ENCODE measurements around the gene BBLN. TPM values are rescaled to one million over a fixed set of nuclear protein-coding genes. Genes with fewer than 3 reads are reported as not detected.

BBLN gene
- total RNA-seq, result 19.5 and 21.7 TPM in 2 replicates

GRCh38 chr9:128159784-128160602 is at the start of gene BBLN:
BBLN (plus strand) TSS chr9:128160265; CDS start chr9:128160408, 143 bp downstream.

GRCh38 chr9:128127568-128127989 is 32.5 kb upstream of the BBLN start, which contains the start of gene PTGES2:
PTGES2 (minus strand) TSS chr9:128127729; CDS start chr9:128127717, 12 bp downstream.

GRCh38 chr9:128149001-128149701 is 10.9 kb upstream of the BBLN start, which contains the start of gene LCN2:
LCN2 (plus strand) TSS chr9:128149453; CDS start chr9:128149526, 73 bp downstream.

GRCh38 chr9:128191406-128192046 is 31.5 kb downstream of the BBLN start, which contains the start of gene CIZ1:
CIZ1 (minus strand) TSS chr9:128191572; CDS start chr9:128190857, 715 bp downstream.

GRCh38 chr9:128203024-128203706 is 43.1 kb downstream of the BBLN start, which contains the start of gene DNM1:
DNM1 (plus strand) TSS chr9:128203379; CDS start chr9:128203471, 92 bp downstream.

Other genes with a start within 250 kb of the BBLN start
- gene ST6GALNAC4, start 243.2 kb upstream of the BBLN start, total RNA-seq, result 38.7 and 46.9 TPM in 2 replicates
- gene PIP5KL1, start 229.5 kb upstream of the BBLN start, total RNA-seq, result 0.18 and 1.0 TPM in 2 replicates
- gene DPM2, start 222.4 kb upstream of the BBLN start, total RNA-seq, result 8.1 and 9.4 TPM in 2 replicates
- gene EEIG1, start 179.3 kb upstream of the BBLN start, total RNA-seq, result 0.99 and 3.4 TPM in 2 replicates
- 9.0 and 9.6 TPM in 2 replicates for gene NAIF1, start 92.9 kb upstream of the BBLN start, total RNA-seq
- gene SLC25A25, start 92.0 kb upstream of the BBLN start, total RNA-seq, result 12.6 and 16.1 TPM in 2 replicates
- 112 and 116 TPM in 2 replicates for gene PTGES2, start 32.5 kb upstream of the BBLN start, total RNA-seq
- 0.18 TPM in 1 of 2 replicates, not detected in the other for gene LCN2, start 10.8 kb upstream of the BBLN start, total RNA-seq
- gene CIZ1, start 31.3 kb downstream of the BBLN start, total RNA-seq, result 17.9 and 30.1 TPM in 2 replicates
- 0.27 and 2.9 TPM in 2 replicates for gene DNM1, start 43.1 kb downstream of the BBLN start, total RNA-seq
- gene GOLGA2, start 115.7 kb downstream of the BBLN start, total RNA-seq, result 55.2 and 83.3 TPM in 2 replicates
- gene SWI5, start 116.0 kb downstream of the BBLN start, total RNA-seq, result 26.8 and 32.1 TPM in 2 replicates
- 24.1 and 31.8 TPM in 2 replicates for gene TRUB2, start 162.2 kb downstream of the BBLN start, total RNA-seq
- gene COQ4, start 162.6 kb downstream of the BBLN start, total RNA-seq, result 20.9 and 30.8 TPM in 2 replicates
- gene SLC27A4, start 180.3 kb downstream of the BBLN start, total RNA-seq, result 27.0 and 27.9 TPM in 2 replicates
- 39.2 and 43.2 TPM in 2 replicates for gene URM1, start 211.1 kb downstream of the BBLN start, total RNA-seq

Data from endothelial cell of coronary artery (primary cell).